Upper lobe of left lung (tissue), 4 donors: ENCODE measurements around the gene COX6A2.

Experiments used
- POLR2A ChIP-seq, 4 donors: fragments of 450-650 bp; IDR thresholded peaks; one replicate each; pipeline ENCODE4 v1.5.1; 2016 to 2017; ENCODE audit warnings: antibody characterized with exemption in 4 of 4, mild to moderate bottlenecking in 2 of 4
- TF ChIP-seq, protein P1 (sequence below), 6 experiments: fragments of 450-650 bp in 4 of 6; fragments of 200-600 bp in 2 of 6; sonication (generic) in 2 of 6; IDR thresholded peaks; one replicate each; pipeline ENCODE4 v1.5.1; 2016 to 2019; ENCODE audit warnings: antibody characterized with exemption in 6 of 6

DNA sequence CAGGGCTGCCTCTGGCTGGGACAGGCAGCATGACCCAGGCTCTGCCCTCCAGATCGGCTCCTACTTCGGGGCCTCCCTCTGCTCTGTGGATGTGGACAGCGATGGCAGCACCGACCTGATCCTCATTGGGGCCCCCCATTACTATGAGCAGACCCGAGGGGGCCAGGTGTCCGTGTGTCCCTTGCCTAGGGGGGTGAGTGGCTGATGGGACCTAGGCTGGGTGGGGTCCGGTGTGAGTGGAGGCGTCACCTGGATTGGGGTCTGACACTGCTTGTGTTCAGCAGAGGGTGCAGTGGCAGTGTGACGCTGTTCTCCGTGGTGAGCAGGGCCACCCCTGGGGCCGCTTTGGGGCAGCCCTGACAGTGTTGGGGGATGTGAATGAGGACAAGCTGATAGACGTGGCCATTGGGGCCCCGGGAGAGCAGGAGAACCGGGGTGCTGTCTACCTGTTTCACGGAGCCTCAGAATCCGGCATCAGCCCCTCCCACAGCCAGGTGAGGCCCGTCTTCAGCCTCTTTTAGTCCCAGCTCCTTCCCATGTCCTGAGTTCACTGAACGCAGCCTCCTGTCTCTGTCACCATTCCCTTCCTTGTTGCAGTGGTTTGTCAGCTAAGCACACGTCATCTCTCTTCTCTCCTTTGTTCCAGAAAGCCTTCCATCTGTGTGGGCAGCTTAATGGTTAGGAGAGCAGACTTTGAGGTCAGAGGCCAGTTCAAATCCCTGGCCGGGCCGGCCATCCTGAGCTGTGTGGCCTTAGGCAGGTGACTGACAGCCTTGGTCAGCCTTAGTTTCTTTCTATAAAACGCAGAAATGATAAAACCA, 16.9 kb downstream of the COX6A2 start:
- TF ChIP-seq, protein P1, sequence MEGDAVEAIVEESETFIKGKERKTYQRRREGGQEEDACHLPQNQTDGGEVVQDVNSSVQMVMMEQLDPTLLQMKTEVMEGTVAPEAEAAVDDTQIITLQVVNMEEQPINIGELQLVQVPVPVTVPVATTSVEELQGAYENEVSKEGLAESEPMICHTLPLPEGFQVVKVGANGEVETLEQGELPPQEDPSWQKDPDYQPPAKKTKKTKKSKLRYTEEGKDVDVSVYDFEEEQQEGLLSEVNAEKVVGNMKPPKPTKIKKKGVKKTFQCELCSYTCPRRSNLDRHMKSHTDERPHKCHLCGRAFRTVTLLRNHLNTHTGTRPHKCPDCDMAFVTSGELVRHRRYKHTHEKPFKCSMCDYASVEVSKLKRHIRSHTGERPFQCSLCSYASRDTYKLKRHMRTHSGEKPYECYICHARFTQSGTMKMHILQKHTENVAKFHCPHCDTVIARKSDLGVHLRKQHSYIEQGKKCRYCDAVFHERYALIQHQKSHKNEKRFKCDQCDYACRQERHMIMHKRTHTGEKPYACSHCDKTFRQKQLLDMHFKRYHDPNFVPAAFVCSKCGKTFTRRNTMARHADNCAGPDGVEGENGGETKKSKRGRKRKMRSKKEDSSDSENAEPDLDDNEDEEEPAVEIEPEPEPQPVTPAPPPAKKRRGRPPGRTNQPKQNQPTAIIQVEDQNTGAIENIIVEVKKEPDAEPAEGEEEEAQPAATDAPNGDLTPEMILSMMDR (IDR thresholded peaks at IDR 0.05), result no peak
- TF ChIP-seq POLR2A (IDR thresholded peaks at IDR 0.05), result no peak
